ENCODE results near the gene INTS6.

Gene INTS6

DNA sequence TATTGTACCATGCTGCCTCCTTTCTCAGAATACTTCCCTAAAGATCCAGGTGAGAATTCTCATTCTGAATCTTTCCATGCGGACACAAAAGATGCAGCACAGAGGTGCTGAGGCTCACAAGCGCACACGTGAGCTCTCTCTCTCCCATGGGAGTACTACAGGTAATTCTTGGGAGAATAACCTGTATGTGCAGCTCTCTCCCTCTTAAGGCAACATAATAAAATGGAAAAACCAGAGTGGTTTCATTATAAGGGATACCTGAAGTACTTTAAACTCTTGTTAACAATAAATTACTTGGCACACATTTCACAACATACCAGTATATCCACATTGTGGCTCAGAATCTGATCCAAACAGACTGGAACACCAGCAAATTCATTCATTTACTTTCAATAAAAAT lies 40.4 kb downstream of the INTS6 start:
- Histone ChIP-seq H3K36me3 (ENCODE audit: low read depth) (peaks cover 64% of the 10 kb centered on the region), H3K27me3 (ENCODE audit: insufficient read depth, poor library complexity, severe bottlenecking) (no peaks in the 10 kb centered on the region), H3K4me1 (ENCODE audit: insufficient read depth, poor library complexity, severe bottlenecking) (no peaks in the 10 kb centered on the region), H3K27ac (ENCODE audit: poor library complexity, severe bottlenecking) (no peak overlapping the region), H3K9me3 (ENCODE audit: severe bottlenecking) (peaks cover 4% of the 10 kb centered on the region), H3K4me3 (ENCODE audit: severe bottlenecking) (no peak overlapping the region)
- no peak for DNase-seq (ENCODE audit: low spot score)
- TF ChIP-seq, protein P1, sequence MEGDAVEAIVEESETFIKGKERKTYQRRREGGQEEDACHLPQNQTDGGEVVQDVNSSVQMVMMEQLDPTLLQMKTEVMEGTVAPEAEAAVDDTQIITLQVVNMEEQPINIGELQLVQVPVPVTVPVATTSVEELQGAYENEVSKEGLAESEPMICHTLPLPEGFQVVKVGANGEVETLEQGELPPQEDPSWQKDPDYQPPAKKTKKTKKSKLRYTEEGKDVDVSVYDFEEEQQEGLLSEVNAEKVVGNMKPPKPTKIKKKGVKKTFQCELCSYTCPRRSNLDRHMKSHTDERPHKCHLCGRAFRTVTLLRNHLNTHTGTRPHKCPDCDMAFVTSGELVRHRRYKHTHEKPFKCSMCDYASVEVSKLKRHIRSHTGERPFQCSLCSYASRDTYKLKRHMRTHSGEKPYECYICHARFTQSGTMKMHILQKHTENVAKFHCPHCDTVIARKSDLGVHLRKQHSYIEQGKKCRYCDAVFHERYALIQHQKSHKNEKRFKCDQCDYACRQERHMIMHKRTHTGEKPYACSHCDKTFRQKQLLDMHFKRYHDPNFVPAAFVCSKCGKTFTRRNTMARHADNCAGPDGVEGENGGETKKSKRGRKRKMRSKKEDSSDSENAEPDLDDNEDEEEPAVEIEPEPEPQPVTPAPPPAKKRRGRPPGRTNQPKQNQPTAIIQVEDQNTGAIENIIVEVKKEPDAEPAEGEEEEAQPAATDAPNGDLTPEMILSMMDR (IDR thresholded peaks at IDR 0.05; ENCODE audit: poor library complexity, severe bottlenecking), result no peak
- ATAC-seq (ENCODE audit: low read depth), result no peak

- DNase-seq (ENCODE audit: low spot score), result no peak
Measured at GRCh38 chr13:51405176-51405575, 47.7 kb downstream of the INTS6 start.

DNA sequence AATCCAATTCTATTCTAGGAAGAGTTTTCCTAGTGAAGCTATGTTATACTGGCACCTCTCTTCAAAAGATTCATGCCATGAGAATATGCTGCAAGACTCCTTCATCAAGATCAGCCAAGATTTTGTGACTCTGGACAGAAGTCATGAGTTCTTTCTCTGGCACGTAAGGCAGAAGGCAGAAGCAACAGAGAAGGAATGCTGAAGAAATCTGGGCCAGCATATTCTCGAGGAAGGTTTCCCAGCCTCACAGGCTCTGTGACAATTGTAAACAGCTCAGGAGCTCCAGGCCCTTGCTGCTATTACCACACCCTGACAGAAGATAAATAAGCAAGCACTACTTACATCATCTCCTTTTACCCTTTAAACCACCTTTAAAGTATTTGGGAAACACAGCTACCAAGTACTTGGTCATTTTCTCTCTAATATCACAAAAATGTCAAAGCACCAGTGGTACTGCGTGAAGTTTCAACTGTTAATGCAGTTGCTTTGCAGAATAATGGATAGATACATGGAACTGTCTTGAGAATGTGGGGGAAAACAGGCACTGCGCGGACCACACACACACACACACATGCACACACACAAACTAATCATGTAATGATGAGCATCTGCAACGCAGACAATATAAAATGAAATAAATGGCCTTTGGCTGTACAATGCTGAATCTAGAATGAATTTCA lies 55.4 kb downstream of the INTS6 start:
- H3K9me3 ChIP-seq (ENCODE audit: severe bottlenecking), result no peaks in the 10 kb centered on the region
- H3K36me3 ChIP-seq (ENCODE audit: low read depth), result peaks cover 60% of the 10 kb centered on the region
- no peak overlapping the region for H3K27ac ChIP-seq (ENCODE audit: poor library complexity, severe bottlenecking)
- DNase-seq (ENCODE audit: low spot score) (no peak), ATAC-seq (ENCODE audit: low read depth) (no peak)
- no peak overlapping the region for H3K4me3 ChIP-seq (ENCODE audit: severe bottlenecking)
- no peaks in the 10 kb centered on the region for H3K27me3 ChIP-seq (ENCODE audit: insufficient read depth, poor library complexity, severe bottlenecking)
- TF ChIP-seq, protein P1 (IDR thresholded peaks at IDR 0.05; ENCODE audit: poor library complexity, severe bottlenecking), result no peak
- peaks cover 6% of the 10 kb centered on the region for H3K4me1 ChIP-seq (ENCODE audit: insufficient read depth, poor library complexity, severe bottlenecking)

More at GRCh38 chr13:51405176-51405575, 47.7 kb downstream of the INTS6 start:
- no peak for ATAC-seq (ENCODE audit: low read depth)
- Histone ChIP-seq H3K9me3 (ENCODE audit: severe bottlenecking) (no peaks in the 10 kb centered on the region), H3K4me3 (ENCODE audit: severe bottlenecking) (no peak overlapping the region), H3K36me3 (ENCODE audit: low read depth) (peaks cover 48% of the 10 kb centered on the region), H3K27ac (ENCODE audit: poor library complexity, severe bottlenecking) (no peak overlapping the region), H3K27me3 (ENCODE audit: insufficient read depth, poor library complexity, severe bottlenecking) (no peaks in the 10 kb centered on the region), H3K4me1 (ENCODE audit: insufficient read depth, poor library complexity, severe bottlenecking) (no peaks in the 10 kb centered on the region)
- TF ChIP-seq, protein P1 (IDR thresholded peaks at IDR 0.05; ENCODE audit: poor library complexity, severe bottlenecking), result no peak

GRCh38 chr13:51396352-51396751 lies 56.5 kb downstream of the INTS6 start:
- DNase-seq (ENCODE audit: low spot score) (no peak), ATAC-seq (ENCODE audit: low read depth) (no peak)
- TF ChIP-seq, protein P1 (IDR thresholded peaks at IDR 0.05; ENCODE audit: poor library complexity, severe bottlenecking), result no peak
- H3K27ac ChIP-seq (ENCODE audit: poor library complexity, severe bottlenecking), result no peak overlapping the region
- H3K27me3 ChIP-seq (ENCODE audit: insufficient read depth, poor library complexity, severe bottlenecking), result no peaks in the 10 kb centered on the region
- H3K9me3 ChIP-seq (ENCODE audit: severe bottlenecking), result no peaks in the 10 kb centered on the region
- H3K4me3 ChIP-seq (ENCODE audit: severe bottlenecking), result no peak overlapping the region
- H3K36me3 ChIP-seq (ENCODE audit: low read depth), result peaks cover 53% of the 10 kb centered on the region
- peaks cover 6% of the 10 kb centered on the region for H3K4me1 ChIP-seq (ENCODE audit: insufficient read depth, poor library complexity, severe bottlenecking)

DNA sequence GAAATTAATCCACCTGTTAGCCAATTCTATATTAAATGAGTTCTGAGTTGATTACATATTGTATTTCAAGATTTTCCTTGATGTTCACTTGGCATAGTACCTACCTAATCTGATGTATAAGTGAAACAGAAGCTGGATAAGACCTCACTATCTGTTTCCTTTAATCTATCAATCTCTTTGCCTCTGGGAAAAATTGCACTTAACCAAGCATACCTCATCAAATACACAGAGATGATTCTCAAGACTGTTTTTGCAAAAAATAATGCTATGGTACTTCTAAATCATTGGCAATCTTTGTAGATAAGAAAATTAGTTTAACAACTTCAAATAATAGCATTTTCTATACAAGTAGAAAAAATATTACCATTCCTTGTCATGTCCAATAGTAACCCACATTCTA lies 58.1 kb downstream of the INTS6 start:
- no peak overlapping the region for H3K4me3 ChIP-seq (ENCODE audit: severe bottlenecking)
- no peaks in the 10 kb centered on the region for H3K9me3 ChIP-seq (ENCODE audit: severe bottlenecking)
- H3K4me1 ChIP-seq (ENCODE audit: insufficient read depth, poor library complexity, severe bottlenecking), result peaks cover 6% of the 10 kb centered on the region
- peaks cover 54% of the 10 kb centered on the region for H3K36me3 ChIP-seq (ENCODE audit: low read depth)
- no peak for ATAC-seq (ENCODE audit: low read depth)
- TF ChIP-seq, protein P1 (IDR thresholded peaks at IDR 0.05; ENCODE audit: poor library complexity, severe bottlenecking), result no peak
- no peaks in the 10 kb centered on the region for H3K27me3 ChIP-seq (ENCODE audit: insufficient read depth, poor library complexity, severe bottlenecking)
- no peak for DNase-seq (ENCODE audit: low spot score)
- no peak overlapping the region for H3K27ac ChIP-seq (ENCODE audit: poor library complexity, severe bottlenecking)

Measured in RWPE2 (cell line).